Regular cardiac myocyte (primary cell): ENCODE data around the gene ARPC3. TPM values are rescaled to one million over a fixed set of nuclear protein-coding genes. Genes with fewer than 3 reads are reported as not detected.

ENCODE experiments used
- total RNA-seq: library from RNA; depleted of rRNA; stranded (reverse); fragments of >200 nt; gene quantifications from 2 replicates; pipeline ENCODE4 v1.2.3, GENCODE V29; 2014

Gene ARPC3
- total RNA-seq = 366 and 438 TPM in 2 replicates

GRCh38 chr12:110449799-110450497 is at the start of gene ARPC3:
ARPC3 (minus strand) TSS chr12:110450337; CDS start chr12:110450260, 77 bp downstream.

DNA sequence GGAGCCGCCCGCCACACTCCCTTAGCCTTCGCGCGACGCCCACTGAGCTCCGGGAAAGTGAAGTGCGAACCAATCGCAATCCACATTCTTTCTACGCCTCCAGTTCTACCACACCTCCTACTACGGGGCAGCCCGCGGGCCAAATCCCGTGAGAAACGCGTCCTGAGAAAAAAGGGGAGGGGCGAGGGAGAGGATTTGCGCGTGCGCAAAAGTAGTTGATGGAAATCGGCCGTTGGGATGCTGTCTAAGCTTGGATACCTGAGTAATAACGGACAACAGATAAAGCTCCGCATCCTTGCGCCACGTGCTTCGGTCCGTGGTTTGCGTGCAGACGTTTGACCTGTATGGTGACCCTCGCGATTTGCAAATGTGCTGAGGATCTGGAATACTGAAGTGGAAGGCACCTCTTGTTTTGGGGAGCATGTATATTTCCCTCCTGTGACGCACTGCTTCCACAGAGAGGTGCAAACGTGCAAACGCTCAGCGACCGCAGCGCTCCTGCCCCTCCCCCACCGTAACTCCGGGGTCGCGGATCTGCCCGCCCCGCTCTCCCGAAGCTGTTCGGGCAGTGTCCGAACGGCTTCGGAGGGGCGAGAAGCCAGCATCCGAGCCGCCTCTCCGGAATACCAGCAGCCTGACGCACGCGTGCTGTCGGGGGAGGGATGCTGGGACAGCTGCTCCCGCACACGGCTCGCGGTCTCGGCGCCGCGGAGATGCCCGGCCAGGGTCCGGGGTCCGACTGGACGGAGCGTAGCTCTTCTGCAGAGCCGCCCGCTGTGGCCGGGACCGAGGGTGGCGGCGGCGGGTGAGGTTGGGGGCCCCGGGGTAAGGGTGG is 18.3 kb upstream of the ARPC3 start, which contains the start of the genes FAM216A and GPN3:
TSS of gene FAM216A (plus strand) at position 632 of the 835 bp plus-strand sequence. CDS start at position 663, 31 bp downstream.
TSS of gene GPN3 (minus strand) at position 44 of the 835 bp plus-strand sequence. CDS start 54 bp downstream, outside the sequence.

GRCh38 chr12:110403146-110403975 is 46.8 kb downstream of the ARPC3 start, which contains the start of gene ANAPC7:
ANAPC7 (minus strand) TSS chr12:110403708; CDS start chr12:110403627, 81 bp downstream.

Other genes with a start within 250 kb of the ARPC3 start
- gene ATP2A2, start 169.1 kb downstream of the ARPC3 start, total RNA-seq = 122 and 134 TPM in 2 replicates
- gene ANAPC7, start 46.6 kb downstream of the ARPC3 start, total RNA-seq = 43.7 and 57.5 TPM in 2 replicates
- gene GPN3, start 17.9 kb upstream of the ARPC3 start, total RNA-seq = 19.4 and 45.8 TPM in 2 replicates
- gene FAM216A, start 18.5 kb upstream of the ARPC3 start, total RNA-seq = 22.0 and 29.3 TPM in 2 replicates
- gene VPS29, start 51.8 kb upstream of the ARPC3 start, total RNA-seq = 42.0 and 87.4 TPM in 2 replicates
- gene RAD9B, start 52.0 kb upstream of the ARPC3 start, total RNA-seq = 0.28 and 0.58 TPM in 2 replicates
- 5.6 and 7.5 TPM in 2 replicates for gene PPTC7, start 133.0 kb upstream of the ARPC3 start, total RNA-seq
- gene TCTN1, start 163.8 kb upstream of the ARPC3 start, total RNA-seq = 11.3 and 27.9 TPM in 2 replicates
- 1.5 and 2.5 TPM in 2 replicates for gene HVCN1, start 238.8 kb upstream of the ARPC3 start, total RNA-seq